Esophagus (tissue), 2 donors: ENCODE measurements around the gene FBXL17. TPM values are rescaled to one million over a fixed set of nuclear protein-coding genes. Genes with fewer than 3 reads are reported as not detected.

Experiments used
- H3K27ac ChIP-seq, 2 donors: one replicate each; pipeline ENCODE4 v1.5.1; 2013; ENCODE audit warnings: low read depth in 2 of 2, mild to moderate bottlenecking in 2 of 2, inconsistent platforms in 1 of 2, low read length in 1 of 2, moderate library complexity in 1 of 2
- H3K27me3 ChIP-seq, 2 donors: one replicate each; pipeline ENCODE4 v1.6.1; 2013; ENCODE audit warnings: low read length in 2 of 2, control low read depth in 1 of 2, mild to moderate bottlenecking in 1 of 2; ENCODE audit not compliant: insufficient read depth in 2 of 2, control insufficient read depth in 1 of 2
- H3K36me3 ChIP-seq, 2 donors: one replicate each; pipeline ENCODE4 v1.6.1; 2013; ENCODE audit warnings: low read length in 1 of 2; ENCODE audit not compliant: control insufficient read depth in 2 of 2, insufficient read depth in 2 of 2
- H3K4me1 ChIP-seq, 2 donors: one replicate each; pipeline ENCODE4 v1.6.1; 2013; ENCODE audit warnings: low read length in 1 of 2; ENCODE audit not compliant: control insufficient read depth in 2 of 2, insufficient read depth in 2 of 2
- H3K4me3 ChIP-seq, 2 donors: one replicate each; pipeline ENCODE4 v1.5.1; 2013; ENCODE audit warnings: low read length in 2 of 2, mild to moderate bottlenecking in 2 of 2, low read depth in 1 of 2, moderate library complexity in 1 of 2
- H3K9me3 ChIP-seq, 2 donors: one replicate each; pipeline ENCODE4 v1.6.1; 2013; ENCODE audit warnings: mild to moderate bottlenecking in 2 of 2, low read depth in 1 of 2, low read length in 1 of 2, moderate library complexity in 1 of 2; ENCODE audit not compliant: control insufficient read depth in 2 of 2, insufficient read depth in 1 of 2
- WGBS, 2 donors: extraction: QIAGEN DNeasy Blood & Tissue Kit; methylation state at CpG; one replicate each; pipeline ENCODE4 v1.1.7; 2013; 5-methylcytosine and 5-hydroxymethylcytosine counted together
- polyA plus RNA-seq, 2 donors: library from polyadenylated mRNA; stranded (reverse); fragments of 200-250 nt; gene quantifications; one replicate each; pipeline ENCODE4 v1.2.3, GENCODE V29; 2013
- donor health status: healthy with polysubstance abuse.
- donor health status: Bipolar disorder and iron deficiency.

The FBXL17 gene
- polyA plus RNA-seq, 2 donors: 3.0 to 5.5 TPM

GRCh38 chr5:108074626-108075025 is 307.3 kb downstream of the FBXL17 start:
- H3K27ac ChIP-seq: no peak overlapping the region
- H3K27me3 ChIP-seq: no peaks in the 10 kb centered on the region
- WGBS, 2 donors: 94 to 97% methylated on average over 2 of the region's 2 CpGs

GRCh38 chr5:108064302-108064701 is 317.6 kb downstream of the FBXL17 start:
- H3K4me1 ChIP-seq: no peaks in the 10 kb centered on the region
- H3K27ac ChIP-seq: no peak overlapping the region
- H3K4me3 ChIP-seq: no peak overlapping the region
- no peaks in the 10 kb centered on the region for H3K36me3 ChIP-seq
- no peaks in the 10 kb centered on the region for H3K9me3 ChIP-seq
- H3K27me3 ChIP-seq: no peaks in the 10 kb centered on the region

More at GRCh38 chr5:108074626-108075025, 307.3 kb downstream of the FBXL17 start:
- Histone ChIP-seq H3K9me3 (no peaks in the 10 kb centered on the region), H3K36me3 (no peaks in the 10 kb centered on the region), H3K4me1 (no peaks in the 10 kb centered on the region), H3K4me3 (no peak overlapping the region)

- H3K4me3 ChIP-seq: no peak overlapping the region
- H3K27ac ChIP-seq: no peak overlapping the region
- no peaks in the 10 kb centered on the region for H3K4me1 ChIP-seq
- H3K36me3 ChIP-seq: no peaks in the 10 kb centered on the region
- no peaks in the 10 kb centered on the region for H3K27me3 ChIP-seq
- no peaks in the 10 kb centered on the region for H3K9me3 ChIP-seq
- WGBS, 2 donors: 76 to 78% methylated on average over 6 of the region's 6 CpGs
These were observed 320.0 kb downstream of the FBXL17 start for GRCh38 chr5:108061941-108062340.

- Histone ChIP-seq H3K4me3 (no peak overlapping the region), H3K4me1 (no peaks in the 10 kb centered on the region), H3K36me3 (no peaks in the 10 kb centered on the region), H3K9me3 (no peaks in the 10 kb centered on the region), H3K27ac (no peak overlapping the region), H3K27me3 (no peaks in the 10 kb centered on the region)
These were observed 321.6 kb downstream of the FBXL17 start for GRCh38 chr5:108060340-108060739.

- no peaks in the 10 kb centered on the region for H3K27me3 ChIP-seq
- no peaks in the 10 kb centered on the region for H3K9me3 ChIP-seq
- H3K4me1 ChIP-seq: no peaks in the 10 kb centered on the region
- 96 to 98% methylated on average over 3 of the region's 3 CpGs for WGBS, 2 donors
- no peak overlapping the region for H3K27ac ChIP-seq
- H3K4me3 ChIP-seq: no peak overlapping the region
- no peaks in the 10 kb centered on the region for H3K36me3 ChIP-seq
These were observed 322.6 kb downstream of the FBXL17 start for GRCh38 chr5:108059334-108059733.

- Histone ChIP-seq H3K27me3 (no peaks in the 10 kb centered on the region), H3K27ac (no peak overlapping the region), H3K9me3 (peaks cover 2% of the 10 kb centered on the region in 2 donors), H3K4me1 (no peaks in the 10 kb centered on the region), H3K36me3 (no peaks in the 10 kb centered on the region), H3K4me3 (no peak overlapping the region)
These were observed 327.5 kb downstream of the FBXL17 start for GRCh38 chr5:108054349-108054748.

- Histone ChIP-seq H3K4me3 (no peak overlapping the region), H3K4me1 (no peaks in the 10 kb centered on the region), H3K36me3 (no peaks in the 10 kb centered on the region), H3K27ac (no peak overlapping the region), H3K27me3 (no peaks in the 10 kb centered on the region), H3K9me3 (no peaks in the 10 kb centered on the region)
- 92% methylated on average over 13 of the region's 13 CpGs for WGBS, 2 donors
These were observed 334.8 kb downstream of the FBXL17 start for GRCh38 chr5:108046955-108047670.

- Histone ChIP-seq H3K4me1 (no peaks in the 10 kb centered on the region), H3K27ac (no peak overlapping the region), H3K4me3 (no peak overlapping the region), H3K9me3 (no peaks in the 10 kb centered on the region), H3K27me3 (no peaks in the 10 kb centered on the region), H3K36me3 (no peaks in the 10 kb centered on the region)
- WGBS, 2 donors: 64 to 66% methylated on average over 7 of the region's 7 CpGs
These were observed 345.4 kb downstream of the FBXL17 start for GRCh38 chr5:108036482-108036881.

- no peak overlapping the region for H3K27ac ChIP-seq
- H3K4me1 ChIP-seq: no peaks in the 10 kb centered on the region
- H3K27me3 ChIP-seq: no peaks in the 10 kb centered on the region
- no peaks in the 10 kb centered on the region for H3K9me3 ChIP-seq
- no peaks in the 10 kb centered on the region for H3K36me3 ChIP-seq
- WGBS, 2 donors: 81 to 83% methylated on average over 3 of the region's 3 CpGs
- H3K4me3 ChIP-seq: no peak overlapping the region
These were observed 353.0 kb downstream of the FBXL17 start for GRCh38 chr5:108028883-108029282.

- Histone ChIP-seq H3K9me3 (no peaks in the 10 kb centered on the region), H3K27me3 (no peaks in the 10 kb centered on the region), H3K4me1 (no peaks in the 10 kb centered on the region)
These were observed 353.5 kb downstream of the FBXL17 start for GRCh38 chr5:108028412-108028811.

More at GRCh38 chr5:108028412-108028811, 353.5 kb downstream of the FBXL17 start:
- Histone ChIP-seq H3K27ac (no peak overlapping the region), H3K36me3 (no peaks in the 10 kb centered on the region), H3K4me3 (no peak overlapping the region)
